NOMO-1 (cell line): ENCODE results near the gene RPL4.
A peak's percentile ranks its signal among the peaks of the same experiment; 100 is the strongest.
"Not testable (repeated sequence)": the region's sequence is repeated elsewhere in the genome, so short reads cannot be mapped to it uniquely, and the experiment has no call there.

ENCODE experiments used
- DNase-seq, 2 experiments: peaks; one replicate each; lab custom pipeline; 2025; ENCODE audit not compliant: unreplicated experiment in 2 of 2; lab: John Stamatoyannopoulos, UW

The RPL4 gene

GRCh38 chr15:66461294-66461693, 43.4 kb downstream of the RPL4 start:
- not testable (repeated sequence) for DNase-seq

GRCh38 chr15:66459818-66460615, 44.6 kb downstream of the RPL4 start:
- DNase-seq: no peak

- DNase-seq: no peak
These were observed 48.4 kb downstream of the RPL4 start for GRCh38 chr15:66456211-66456610.

- peak in 1 of 2 experiments; percentile 43 for DNase-seq
These were observed 50.5 kb downstream of the RPL4 start for GRCh38 chr15:66454143-66454542.

- no peak for DNase-seq
These were observed 51.6 kb downstream of the RPL4 start for GRCh38 chr15:66452971-66453580.

- DNase-seq: no peak
These were observed 52.2 kb downstream of the RPL4 start for GRCh38 chr15:66452420-66452819.
